Transverse colon (tissue), 3 donors: ENCODE measurements around the gene HORMAD2.

Experiments
- POLR2A ChIP-seq: fragments of 450-650 bp; IDR thresholded peaks from one replicate; pipeline ENCODE4 v1.6.1; 2016; ENCODE audit warnings: antibody characterized with exemption, mild to moderate bottlenecking, moderate library complexity
- TF ChIP-seq, protein P1 (sequence below), 5 experiments: fragments of 200-600 bp in 3 of 5; fragments of 450-650 bp in 2 of 5; sonication (generic) in 3 of 5; IDR thresholded peaks; 1 replicate in 2 of 5; 2 replicates in 3 of 5; pipeline ENCODE4 v1.5.1; 2016 to 2017; ENCODE audit warnings: antibody characterized with exemption in 5 of 5, inconsistent platforms in 3 of 5, mild to moderate bottlenecking in 2 of 5, moderate library complexity in 1 of 5

DNA sequence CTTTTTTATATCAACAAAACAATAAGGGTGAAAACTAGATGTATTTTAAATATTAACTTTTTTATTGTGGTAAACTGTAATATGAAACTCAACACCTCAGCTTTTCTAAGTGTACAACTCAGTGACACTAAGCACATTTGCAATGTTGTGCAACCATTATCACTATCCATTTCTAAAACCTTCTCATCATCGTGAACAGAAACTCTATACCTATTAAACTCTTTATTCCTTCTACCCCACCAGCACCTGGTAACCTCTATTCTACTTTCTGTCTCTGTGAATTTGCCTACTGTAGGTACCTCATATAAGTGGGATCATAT is 9.4 kb downstream of the HORMAD2 start:
- TF ChIP-seq, protein P1, sequence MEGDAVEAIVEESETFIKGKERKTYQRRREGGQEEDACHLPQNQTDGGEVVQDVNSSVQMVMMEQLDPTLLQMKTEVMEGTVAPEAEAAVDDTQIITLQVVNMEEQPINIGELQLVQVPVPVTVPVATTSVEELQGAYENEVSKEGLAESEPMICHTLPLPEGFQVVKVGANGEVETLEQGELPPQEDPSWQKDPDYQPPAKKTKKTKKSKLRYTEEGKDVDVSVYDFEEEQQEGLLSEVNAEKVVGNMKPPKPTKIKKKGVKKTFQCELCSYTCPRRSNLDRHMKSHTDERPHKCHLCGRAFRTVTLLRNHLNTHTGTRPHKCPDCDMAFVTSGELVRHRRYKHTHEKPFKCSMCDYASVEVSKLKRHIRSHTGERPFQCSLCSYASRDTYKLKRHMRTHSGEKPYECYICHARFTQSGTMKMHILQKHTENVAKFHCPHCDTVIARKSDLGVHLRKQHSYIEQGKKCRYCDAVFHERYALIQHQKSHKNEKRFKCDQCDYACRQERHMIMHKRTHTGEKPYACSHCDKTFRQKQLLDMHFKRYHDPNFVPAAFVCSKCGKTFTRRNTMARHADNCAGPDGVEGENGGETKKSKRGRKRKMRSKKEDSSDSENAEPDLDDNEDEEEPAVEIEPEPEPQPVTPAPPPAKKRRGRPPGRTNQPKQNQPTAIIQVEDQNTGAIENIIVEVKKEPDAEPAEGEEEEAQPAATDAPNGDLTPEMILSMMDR (IDR thresholded peaks at IDR 0.05) = no peak
- no peak for TF ChIP-seq POLR2A
